ENCODE data around the gene POU2F1.
A peak's percentile ranks its signal among the peaks of the same experiment; 100 is the strongest.

Gene POU2F1

GRCh38 chr1:167371030-167371429, 150.3 kb downstream of the POU2F1 start:
- DNase-seq = no peak

GRCh38 chr1:167373398-167373797, 152.7 kb downstream of the POU2F1 start:
- DNase-seq = no peak

- DNase-seq = no peak
Measured at GRCh38 chr1:167373986-167374385, 153.3 kb downstream of the POU2F1 start.

- DNase-seq = no peak
Measured at GRCh38 chr1:167375949-167376348, 155.3 kb downstream of the POU2F1 start.

- DNase-seq = no peak
Measured at GRCh38 chr1:167387251-167387910, 166.7 kb downstream of the POU2F1 start.

GRCh38 chr1:167388976-167389375, 168.3 kb downstream of the POU2F1 start:
- no peak for DNase-seq

GRCh38 chr1:167392200-167392696, 171.6 kb downstream of the POU2F1 start:
- no peak for DNase-seq

GRCh38 chr1:167400359-167400953, 179.8 kb downstream of the POU2F1 start:
- DNase-seq = no peak

GRCh38 chr1:167401260-167401873, 180.7 kb downstream of the POU2F1 start:
- peak; percentile 37 for DNase-seq

- DNase-seq = no peak
Measured at GRCh38 chr1:167404161-167404888, 183.6 kb downstream of the POU2F1 start.

GRCh38 chr1:167404908-167405307, 184.2 kb downstream of the POU2F1 start:
- DNase-seq = no peak

- no peak for DNase-seq
Measured at GRCh38 chr1:167408355-167408754, 187.7 kb downstream of the POU2F1 start.

GRCh38 chr1:167409183-167409582, 188.5 kb downstream of the POU2F1 start:
- no peak for DNase-seq

- DNase-seq = no peak
Measured at GRCh38 chr1:167412072-167412471, 191.4 kb downstream of the POU2F1 start.

- DNase-seq = no peak
Measured at GRCh38 chr1:167412920-167413319, 192.2 kb downstream of the POU2F1 start.

- no peak for DNase-seq
Measured at GRCh38 chr1:167413328-167413727, 192.6 kb downstream of the POU2F1 start.

- DNase-seq = no peak
Measured at GRCh38 chr1:167416506-167416905, 195.8 kb downstream of the POU2F1 start.

- DNase-seq = no peak
Measured at GRCh38 chr1:167418391-167418790, 197.7 kb downstream of the POU2F1 start.

GRCh38 chr1:167419245-167419644, 198.6 kb downstream of the POU2F1 start:
- no peak for DNase-seq

- DNase-seq = no peak
Measured at GRCh38 chr1:167420510-167420909, 199.8 kb downstream of the POU2F1 start.

GRCh38 chr1:167423684-167424619, 203.3 kb downstream of the POU2F1 start:
- no peak for DNase-seq

GRCh38 chr1:167425482-167425881, 204.8 kb downstream of the POU2F1 start:
- DNase-seq = no peak
